ENCODE results near the gene EVC2.

The EVC2 gene

DNA sequence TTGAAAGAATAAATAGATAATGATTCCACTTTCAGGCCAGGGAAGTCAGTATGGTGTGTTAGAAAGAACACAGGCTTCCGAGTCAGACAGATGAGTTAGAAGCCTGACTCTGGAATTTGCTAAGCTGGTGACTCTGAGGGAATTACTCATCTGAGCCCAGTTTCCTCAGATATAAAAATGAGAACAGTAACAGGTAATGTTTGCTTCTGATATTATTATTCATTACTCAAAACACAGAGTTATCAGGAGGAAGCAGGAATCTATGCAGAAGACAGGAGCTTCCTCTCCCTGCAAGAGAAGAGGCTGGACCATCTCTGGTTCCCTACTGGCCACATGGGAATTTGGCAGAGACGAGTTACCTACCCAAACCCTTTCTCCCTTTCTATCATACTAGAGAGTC, 163.1 kb downstream of the EVC2 start:
- H3K4me3 ChIP-seq (ENCODE audit: low read depth, low read length) = no peak overlapping the region
- TF ChIP-seq, protein P1, sequence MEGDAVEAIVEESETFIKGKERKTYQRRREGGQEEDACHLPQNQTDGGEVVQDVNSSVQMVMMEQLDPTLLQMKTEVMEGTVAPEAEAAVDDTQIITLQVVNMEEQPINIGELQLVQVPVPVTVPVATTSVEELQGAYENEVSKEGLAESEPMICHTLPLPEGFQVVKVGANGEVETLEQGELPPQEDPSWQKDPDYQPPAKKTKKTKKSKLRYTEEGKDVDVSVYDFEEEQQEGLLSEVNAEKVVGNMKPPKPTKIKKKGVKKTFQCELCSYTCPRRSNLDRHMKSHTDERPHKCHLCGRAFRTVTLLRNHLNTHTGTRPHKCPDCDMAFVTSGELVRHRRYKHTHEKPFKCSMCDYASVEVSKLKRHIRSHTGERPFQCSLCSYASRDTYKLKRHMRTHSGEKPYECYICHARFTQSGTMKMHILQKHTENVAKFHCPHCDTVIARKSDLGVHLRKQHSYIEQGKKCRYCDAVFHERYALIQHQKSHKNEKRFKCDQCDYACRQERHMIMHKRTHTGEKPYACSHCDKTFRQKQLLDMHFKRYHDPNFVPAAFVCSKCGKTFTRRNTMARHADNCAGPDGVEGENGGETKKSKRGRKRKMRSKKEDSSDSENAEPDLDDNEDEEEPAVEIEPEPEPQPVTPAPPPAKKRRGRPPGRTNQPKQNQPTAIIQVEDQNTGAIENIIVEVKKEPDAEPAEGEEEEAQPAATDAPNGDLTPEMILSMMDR (IDR thresholded peaks at IDR 0.05; ENCODE audit: borderline replicate concordance, insufficient read depth, low read depth, low read length) = no peak

GRCh38 chr4:5544762-5545161, 163.6 kb downstream of the EVC2 start:
- H3K4me3 ChIP-seq (ENCODE audit: low read depth, low read length) = no peak overlapping the region
- TF ChIP-seq, protein P1 (IDR thresholded peaks at IDR 0.05; ENCODE audit: borderline replicate concordance, insufficient read depth, low read depth, low read length) = no peak

DNA sequence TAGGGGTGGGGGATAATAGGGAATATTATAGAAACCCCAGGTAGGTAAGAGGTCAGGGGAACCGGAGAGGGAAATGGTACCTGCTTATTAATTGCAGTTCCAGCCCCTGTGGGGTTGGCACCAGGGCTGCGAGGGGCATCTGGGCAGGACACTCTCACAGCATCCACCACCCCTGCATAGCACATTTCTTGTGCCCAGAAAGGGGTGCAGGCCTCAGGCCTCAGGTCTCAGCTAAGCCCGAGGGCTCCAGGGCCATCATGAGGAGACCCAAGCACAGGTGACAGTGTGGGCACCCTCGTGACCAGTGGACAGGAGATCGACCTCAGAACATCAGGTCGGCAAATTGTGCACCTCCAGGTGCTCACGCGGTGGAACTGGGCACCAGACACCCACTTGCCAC, 164.7 kb downstream of the EVC2 start:
- TF ChIP-seq, protein P1 (IDR thresholded peaks at IDR 0.05; ENCODE audit: borderline replicate concordance, insufficient read depth, low read depth, low read length) = no peak

GRCh38 chr4:5541169-5541568, 167.2 kb downstream of the EVC2 start:
- no peak overlapping the region for H3K4me3 ChIP-seq (ENCODE audit: low read depth, low read length)
- TF ChIP-seq, protein P1 (IDR thresholded peaks at IDR 0.05; ENCODE audit: borderline replicate concordance, insufficient read depth, low read depth, low read length) = no peak

More for the DNA sequence above, 164.7 kb downstream of the EVC2 start:
- H3K4me3 ChIP-seq (ENCODE audit: low read depth, low read length) = no peak overlapping the region

- H3K4me3 ChIP-seq (ENCODE audit: low read depth, low read length) = no peak overlapping the region
- TF ChIP-seq, protein P1 (IDR thresholded peaks at IDR 0.05; ENCODE audit: borderline replicate concordance, insufficient read depth, low read depth, low read length) = no peak
Measured at GRCh38 chr4:5539584-5539983, 168.8 kb downstream of the EVC2 start.

DNA sequence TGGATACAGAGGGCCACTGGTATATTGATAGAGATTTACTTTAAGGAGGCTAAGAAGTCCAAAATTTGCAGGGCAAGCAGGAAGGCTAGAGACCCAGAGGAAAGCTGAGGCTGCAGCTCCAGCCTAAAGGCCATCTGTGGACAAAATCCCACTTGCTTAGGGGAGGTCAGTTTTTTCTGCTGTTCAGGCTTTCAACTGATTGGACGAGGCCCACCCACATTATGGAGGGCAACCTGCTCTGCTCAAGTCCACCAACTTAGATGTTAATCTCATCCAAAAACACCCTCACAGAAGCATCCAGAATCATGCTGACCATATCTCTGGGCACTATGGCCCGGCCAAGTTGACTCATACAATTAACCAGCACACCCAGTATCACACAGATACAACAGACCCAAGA, 176.3 kb downstream of the EVC2 start:
- TF ChIP-seq, protein P1 (IDR thresholded peaks at IDR 0.05; ENCODE audit: borderline replicate concordance, insufficient read depth, low read depth, low read length) = no peak
- H3K4me3 ChIP-seq (ENCODE audit: low read depth, low read length) = no peak overlapping the region

- TF ChIP-seq, protein P1 (IDR thresholded peaks at IDR 0.05; ENCODE audit: borderline replicate concordance, insufficient read depth, low read depth, low read length) = no peak
- H3K4me3 ChIP-seq (ENCODE audit: low read depth, low read length) = no peak overlapping the region
Measured at GRCh38 chr4:5528031-5528436, 180.3 kb downstream of the EVC2 start.
